Measurements from ENCODE around the gene SLAMF1.
"Not testable (repeated sequence)": the region's sequence is repeated elsewhere in the genome, so short reads cannot be mapped to it uniquely, and the experiment has no call there.

Gene SLAMF1

GRCh38 chr1:160560045-160560705 is 86.7 kb downstream of the SLAMF1 start:
- no peak overlapping the region for H3K4me3 ChIP-seq (replicated peaks; ENCODE audit: low read depth, low read length)
- H3K36me3 ChIP-seq (ENCODE audit: control insufficient read depth, insufficient read depth, low read length): no peaks in the 10 kb centered on the region
- no peak for DNase-seq (ENCODE audit: extremely low read depth, insufficient read length)
- no peaks in the 10 kb centered on the region for H3K27me3 ChIP-seq (replicated peaks; ENCODE audit: control insufficient read depth, insufficient read depth, low read length)
- no peak for TF ChIP-seq CTCF (IDR thresholded peaks at IDR 0.05; ENCODE audit: insufficient read depth, low read length, poor library complexity, severe bottlenecking)

- not testable (repeated sequence) for DNase-seq (ENCODE audit: extremely low read depth, insufficient read length); H3K4me3 ChIP-seq (replicated peaks; ENCODE audit: low read depth, low read length); H3K27me3 ChIP-seq (replicated peaks; ENCODE audit: control insufficient read depth, insufficient read depth, low read length); H3K36me3 ChIP-seq (ENCODE audit: control insufficient read depth, insufficient read depth, low read length)
These were observed 87.4 kb downstream of the SLAMF1 start for GRCh38 chr1:160559437-160559836.

GRCh38 chr1:160558660-160559380 is 88.0 kb downstream of the SLAMF1 start:
- TF ChIP-seq CTCF (IDR thresholded peaks at IDR 0.05; ENCODE audit: insufficient read depth, low read length, poor library complexity, severe bottlenecking): no peak
- DNase-seq (ENCODE audit: extremely low read depth, insufficient read length): no peak
- Histone ChIP-seq H3K4me3 (replicated peaks; ENCODE audit: low read depth, low read length) (no peak overlapping the region), H3K36me3 (ENCODE audit: control insufficient read depth, insufficient read depth, low read length) (no peaks in the 10 kb centered on the region), H3K27me3 (replicated peaks; ENCODE audit: control insufficient read depth, insufficient read depth, low read length) (no peaks in the 10 kb centered on the region)
